GM12891 (cell line): Measurements from ENCODE around the gene UBASH3A.

Source experiments
- POLR2A ChIP-seq: IDR thresholded peaks from 2 replicates; pipeline ENCODE4 v1.6.1; 2011; ENCODE audit warnings: low read depth, low read length, control low read depth
- POLR2AphosphoS5 ChIP-seq: IDR thresholded peaks from 2 replicates; pipeline ENCODE4 v1.6.1; 2011; ENCODE audit warnings: low read depth, low read length, control low read depth
- POU2F2 ChIP-seq: IDR thresholded peaks from 2 replicates; pipeline ENCODE4 v1.6.1; 2011; ENCODE audit warnings: low read depth, mild to moderate bottlenecking, control low read depth, low read length, moderate library complexity
- TAF1 ChIP-seq: IDR thresholded peaks from 2 replicates; pipeline ENCODE4 v1.6.1; 2011; ENCODE audit warnings: low read depth, low read length, control low read depth

DNA sequence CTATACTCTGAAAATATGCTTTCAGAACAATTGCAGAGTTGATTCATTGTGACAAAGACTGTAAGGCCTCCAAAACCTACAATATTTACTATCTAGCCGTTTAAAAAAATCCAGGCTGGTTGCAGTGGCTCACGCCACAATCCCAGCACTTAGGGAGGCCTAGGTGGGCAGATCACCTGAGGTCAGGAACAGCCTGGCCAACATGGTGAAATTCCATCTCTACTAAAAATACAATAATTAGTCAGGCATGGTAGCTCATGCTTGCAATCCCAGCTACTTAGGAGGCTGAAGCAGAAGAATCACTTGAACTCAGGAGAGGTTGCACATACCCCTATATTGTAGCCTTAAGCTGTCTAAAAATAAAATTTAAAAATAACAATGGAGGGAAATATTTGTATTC, 47.7 kb upstream of the UBASH3A start:
- TF ChIP-seq POLR2A (no peak), TAF1 (no peak), POLR2AphosphoS5 (no peak), POU2F2 (no peak)
